Mesenchymal stem cell (in vitro differentiated cells and primary cell): Measurements from ENCODE around the gene LIMS2.

Source experiments
- DNase-seq: peaks from one replicate; pipeline ENCODE4 v3.0.0-alpha.2; 2013
- H2AFZ ChIP-seq: one replicate; pipeline ENCODE4 v1.6.1; 2013; ENCODE audit warnings: low read depth, mild to moderate bottlenecking, control low read depth, inconsistent platforms, low read length, moderate library complexity
- H2AK5ac ChIP-seq: 2 replicates; pipeline ENCODE4 v1.6.1; 2013; ENCODE audit warnings: low read length, moderate library complexity, mild to moderate bottlenecking, inconsistent platforms; ENCODE audit not compliant: severe bottlenecking
- H2BK120ac ChIP-seq: one replicate; pipeline ENCODE4 v1.6.1; 2013; ENCODE audit warnings: low read depth, mild to moderate bottlenecking, inconsistent platforms, low read length, moderate library complexity
- H2BK12ac ChIP-seq, 2 experiments: one replicate each; pipeline ENCODE4 v1.6.1; 2013; ENCODE audit warnings: inconsistent platforms in 2 of 2, low read length in 2 of 2, mild to moderate bottlenecking in 2 of 2, moderate library complexity in 2 of 2, control low read depth in 1 of 2
- H2BK15ac ChIP-seq: one replicate; pipeline ENCODE4 v1.6.1; 2013; ENCODE audit warnings: mild to moderate bottlenecking, low read depth, inconsistent platforms; ENCODE audit not compliant: poor library complexity, severe bottlenecking
- H2BK5ac ChIP-seq: 2 replicates; pipeline ENCODE4 v1.6.1; 2013; ENCODE audit warnings: low read depth, mild to moderate bottlenecking, low read length, control low read depth, inconsistent platforms; ENCODE audit not compliant: poor library complexity, severe bottlenecking
- H3K14ac ChIP-seq, 2 experiments: one replicate each; pipeline ENCODE4 v1.6.1; 2013; ENCODE audit warnings: inconsistent platforms in 2 of 2, low read length in 2 of 2, control low read depth in 1 of 2, mild to moderate bottlenecking in 1 of 2, moderate library complexity in 1 of 2
- H3K18ac ChIP-seq, 2 experiments: one replicate each; pipeline ENCODE4 v1.6.1; 2013; ENCODE audit warnings: inconsistent platforms in 2 of 2, low read length in 2 of 2, control low read depth in 1 of 2, low read depth in 1 of 2, mild to moderate bottlenecking in 1 of 2
- H3K23ac ChIP-seq, 2 experiments: one replicate each; pipeline ENCODE4 v1.6.1; 2013; ENCODE audit warnings: inconsistent platforms in 2 of 2, low read length in 2 of 2, mild to moderate bottlenecking in 2 of 2, moderate library complexity in 2 of 2, control low read depth in 1 of 2
- H3K27ac ChIP-seq: 2 replicates; pipeline ENCODE4 v1.5.1; 2013; ENCODE audit warnings: mild to moderate bottlenecking, moderate library complexity, low read length, control low read depth, inconsistent platforms; ENCODE audit not compliant: poor library complexity, severe bottlenecking
- H3K27me3 ChIP-seq, 2 experiments: 2 replicates each; pipeline versions ENCODE4 v1.6.1 to v1.7.0; 2013; ENCODE audit warnings: low read length in 2 of 2, mild to moderate bottlenecking in 2 of 2, moderate library complexity in 2 of 2, control low read depth in 1 of 2, inconsistent platforms in 1 of 2; ENCODE audit not compliant: control insufficient read depth in 1 of 2, insufficient read depth in 1 of 2
- H3K36me3 ChIP-seq, 2 experiments: 2 replicates each; pipeline versions ENCODE4 v1.6.1 to v1.7.0; 2013; ENCODE audit warnings: low read length in 2 of 2, control low read depth in 1 of 2, inconsistent platforms in 1 of 2, low read depth in 1 of 2, mild to moderate bottlenecking in 1 of 2; ENCODE audit not compliant: insufficient read depth in 2 of 2, control insufficient read depth in 1 of 2
- H3K4ac ChIP-seq, 2 experiments: one replicate each; pipeline ENCODE4 v1.6.1; 2013; ENCODE audit warnings: inconsistent platforms in 2 of 2, low read length in 2 of 2, mild to moderate bottlenecking in 2 of 2, moderate library complexity in 2 of 2, control low read depth in 1 of 2, low read depth in 1 of 2
- H3K4me1 ChIP-seq: 2 replicates; pipeline ENCODE4 v1.6.1; 2013; ENCODE audit warnings: low read depth, low read length, control low read depth; ENCODE audit not compliant: control insufficient read depth, insufficient read depth
- H3K4me2 ChIP-seq: 2 replicates; pipeline ENCODE4 v1.6.1; 2013; ENCODE audit warnings: low read length, mild to moderate bottlenecking, inconsistent platforms; ENCODE audit not compliant: poor library complexity, severe bottlenecking
- H3K4me3 ChIP-seq, 2 experiments: 2 replicates each; pipeline versions ENCODE4 v1.5.1 to v1.7.0; 2013; ENCODE audit warnings: low read length in 2 of 2, mild to moderate bottlenecking in 2 of 2, control low read depth in 1 of 2, low read depth in 1 of 2; ENCODE audit not compliant: insufficient read depth in 1 of 2
- H3K79me1 ChIP-seq: replicated peaks from 2 replicates; pipeline ENCODE4 v1.6.1; 2013; ENCODE audit warnings: mild to moderate bottlenecking, control low read depth, low read length, inconsistent platforms; ENCODE audit not compliant: poor library complexity, severe bottlenecking
- H3K9ac ChIP-seq: 2 replicates; pipeline ENCODE4 v1.7.0; 2013; ENCODE audit warnings: mild to moderate bottlenecking, low read length, moderate library complexity
- H3K9me3 ChIP-seq: 2 replicates; pipeline ENCODE4 v1.7.0; 2013; ENCODE audit warnings: mild to moderate bottlenecking, low read length; ENCODE audit not compliant: control insufficient read depth
- H4K8ac ChIP-seq: one replicate; pipeline ENCODE4 v1.6.1; 2013; ENCODE audit warnings: inconsistent platforms, mild to moderate bottlenecking, low read length, moderate library complexity
- H4K91ac ChIP-seq: one replicate; pipeline ENCODE4 v1.6.1; 2013; ENCODE audit warnings: mild to moderate bottlenecking, low read length, inconsistent platforms
- WGBS: methylation state at CpG from one replicate; pipeline ENCODE4 v1.1.7; 2013; ENCODE audit warnings: mixed read lengths; 5-methylcytosine and 5-hydroxymethylcytosine counted together

The LIMS2 gene

GRCh38 chr2:127655209-127656073 is 19.9 kb downstream of the LIMS2 start:
- no peak overlapping the region for H3K23ac ChIP-seq
- H3K14ac ChIP-seq = no peak overlapping the region
- H3K4me2 ChIP-seq = no peak overlapping the region
- peaks cover 20% of the 10 kb centered on the region for H3K4me1 ChIP-seq
- H3K36me3 ChIP-seq = peaks cover 0 to 52% of the 10 kb centered on the region in 2 experiments
- H4K91ac ChIP-seq = no peak overlapping the region
- H4K8ac ChIP-seq = no peak overlapping the region
- H3K9me3 ChIP-seq = no peaks in the 10 kb centered on the region
- no peak overlapping the region for H2AFZ ChIP-seq
- H3K4ac ChIP-seq = no peak overlapping the region
- peak overlapping the region in 1 of 2 experiments; percentile 45 for H2BK12ac ChIP-seq
- 89% methylated on average over 13 of the region's 16 CpGs for WGBS
- no peak overlapping the region for H2BK5ac ChIP-seq
- H3K79me1 ChIP-seq = peaks cover 4% of the 10 kb centered on the region
- no peak overlapping the region for H2AK5ac ChIP-seq
- no peak overlapping the region for H3K18ac ChIP-seq
- H3K4me3 ChIP-seq = no peak overlapping the region
- no peak for DNase-seq
- no peak overlapping the region for H3K9ac ChIP-seq
- no peak overlapping the region for H2BK15ac ChIP-seq
- H2BK120ac ChIP-seq = no peak overlapping the region
- no peak overlapping the region for H3K27ac ChIP-seq
- H3K27me3 ChIP-seq = peaks cover 0 to 6% of the 10 kb centered on the region in 2 experiments

- Histone ChIP-seq H3K4me2 (no peak overlapping the region), H3K18ac (no peak overlapping the region), H3K9me3 (no peaks in the 10 kb centered on the region), H3K9ac (no peak overlapping the region), H3K14ac (peak overlapping the region in 1 of 2 experiments; percentile 15), H3K23ac (no peak overlapping the region), H3K36me3 (peaks cover 0 to 48% of the 10 kb centered on the region in 2 experiments), H3K27me3 (peaks cover 0 to 6% of the 10 kb centered on the region in 2 experiments), H3K27ac (no peak overlapping the region), H3K4me3 (no peak overlapping the region), H4K8ac (no peak overlapping the region), H3K4me1 (peaks cover 20% of the 10 kb centered on the region), H2BK15ac (no peak overlapping the region), H2AFZ (no peak overlapping the region), H3K79me1 (peaks cover 3% of the 10 kb centered on the region), H2BK5ac (no peak overlapping the region), H3K4ac (peak overlapping the region in 1 of 2 experiments; percentile 13), H4K91ac (no peak overlapping the region), H2AK5ac (no peak overlapping the region), H2BK12ac (no peak overlapping the region), H2BK120ac (no peak overlapping the region)
- WGBS = 97% methylated on average over 8 of the region's 8 CpGs
- no peak for DNase-seq
Observed at GRCh38 chr2:127654838-127655175, 20.5 kb downstream of the LIMS2 start.

GRCh38 chr2:127654084-127654837 is 21.1 kb downstream of the LIMS2 start:
- H4K8ac ChIP-seq = no peak overlapping the region
- peak overlapping the region in 1 of 2 experiments; percentile 15 for H3K14ac ChIP-seq
- no peak overlapping the region for H2AFZ ChIP-seq
- H3K79me1 ChIP-seq = peaks cover 2% of the 10 kb centered on the region
- no peak overlapping the region for H3K27ac ChIP-seq
- no peak overlapping the region for H3K4me3 ChIP-seq
- H3K9ac ChIP-seq = no peak overlapping the region
- no peaks in the 10 kb centered on the region for H3K9me3 ChIP-seq
- no peak overlapping the region for H3K4me2 ChIP-seq
- no peak overlapping the region for H4K91ac ChIP-seq
- no peak overlapping the region for H3K23ac ChIP-seq
- no peak overlapping the region for H2BK5ac ChIP-seq
- peaks cover 0 to 45% of the 10 kb centered on the region in 2 experiments for H3K36me3 ChIP-seq
- peak overlapping the region in 1 of 2 experiments; percentile 13 for H3K4ac ChIP-seq
- H3K27me3 ChIP-seq = peaks cover 0 to 6% of the 10 kb centered on the region in 2 experiments
- peaks cover 24% of the 10 kb centered on the region for H3K4me1 ChIP-seq
- H2BK120ac ChIP-seq = no peak overlapping the region
- H2BK12ac ChIP-seq = no peak overlapping the region
- no peak for DNase-seq
- H3K18ac ChIP-seq = no peak overlapping the region
- WGBS = 92% methylated on average over 23 of the region's 24 CpGs
- no peak overlapping the region for H2BK15ac ChIP-seq
- H2AK5ac ChIP-seq = no peak overlapping the region
